ENCODE results near the gene NAT8L.

NAT8L gene

DNA sequence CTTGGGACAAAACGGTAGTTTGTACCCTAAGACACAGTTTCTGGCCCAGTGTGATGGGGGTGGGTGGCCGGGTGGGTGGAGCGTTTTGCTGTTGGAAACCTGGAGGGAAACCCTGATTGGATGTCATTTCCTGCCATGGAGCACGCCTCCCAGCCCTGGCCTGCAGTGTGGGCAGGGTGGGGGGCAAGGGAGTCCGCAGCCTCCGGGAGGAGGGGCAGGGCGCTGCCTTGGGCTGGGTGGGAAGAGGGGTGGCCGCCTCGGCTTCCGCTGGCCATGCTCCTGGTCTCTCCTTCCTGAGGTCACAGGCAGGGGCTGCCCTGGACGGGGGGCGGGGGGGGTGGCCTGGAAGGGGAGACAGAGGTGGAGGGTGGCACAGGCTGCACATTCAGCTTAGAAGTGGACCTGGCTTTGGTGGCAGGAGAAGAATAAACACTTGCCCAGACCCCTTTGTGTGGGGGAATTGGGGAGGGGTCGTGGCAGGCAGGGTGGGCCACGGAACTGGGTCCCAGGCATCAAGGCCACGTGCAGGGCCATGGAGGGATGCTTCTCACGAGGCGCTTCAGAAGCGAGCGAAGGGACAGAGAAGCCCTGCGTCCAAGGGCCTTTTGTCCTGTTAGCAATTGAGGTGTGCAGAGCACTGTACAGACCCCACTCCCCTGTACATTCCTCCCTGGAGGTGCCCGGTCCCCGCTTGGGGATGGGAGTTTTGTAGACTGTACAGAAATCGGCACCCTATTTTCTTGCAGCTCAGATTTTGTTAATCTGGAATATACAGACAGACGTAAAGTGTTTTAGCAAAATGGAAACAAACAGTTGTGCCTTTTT, 6.2 kb downstream of the NAT8L start:
- no peak for DNase-seq

DNA sequence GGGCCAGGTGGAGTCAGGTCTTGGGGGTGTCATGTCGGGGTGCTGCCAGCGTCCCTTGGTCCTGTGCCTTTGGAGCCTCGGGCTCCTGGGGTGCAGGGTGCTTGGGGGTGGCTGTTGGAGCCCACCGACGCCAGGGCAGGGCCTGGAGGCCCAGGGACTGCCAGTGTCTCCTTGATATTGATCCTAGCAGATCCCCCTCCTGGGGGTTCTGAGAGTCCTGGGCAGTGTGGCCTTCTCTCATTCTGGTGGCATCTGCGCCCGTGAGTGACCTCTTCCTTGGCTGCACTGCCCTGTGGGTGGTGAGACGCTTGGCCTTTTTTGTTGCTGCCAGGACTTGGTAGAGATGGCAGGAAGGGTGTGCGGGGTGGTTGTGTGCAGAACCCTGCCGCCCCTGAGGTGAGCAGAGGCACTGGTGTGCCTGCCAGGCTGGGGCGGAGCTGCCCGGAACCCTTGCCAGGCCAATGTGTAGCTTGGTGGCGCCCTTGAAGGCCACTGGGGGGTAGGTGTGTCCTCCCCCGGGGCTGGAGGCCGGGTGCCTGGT, 7.0 kb downstream of the NAT8L start:
- peak; percentile 13 for DNase-seq

DNA sequence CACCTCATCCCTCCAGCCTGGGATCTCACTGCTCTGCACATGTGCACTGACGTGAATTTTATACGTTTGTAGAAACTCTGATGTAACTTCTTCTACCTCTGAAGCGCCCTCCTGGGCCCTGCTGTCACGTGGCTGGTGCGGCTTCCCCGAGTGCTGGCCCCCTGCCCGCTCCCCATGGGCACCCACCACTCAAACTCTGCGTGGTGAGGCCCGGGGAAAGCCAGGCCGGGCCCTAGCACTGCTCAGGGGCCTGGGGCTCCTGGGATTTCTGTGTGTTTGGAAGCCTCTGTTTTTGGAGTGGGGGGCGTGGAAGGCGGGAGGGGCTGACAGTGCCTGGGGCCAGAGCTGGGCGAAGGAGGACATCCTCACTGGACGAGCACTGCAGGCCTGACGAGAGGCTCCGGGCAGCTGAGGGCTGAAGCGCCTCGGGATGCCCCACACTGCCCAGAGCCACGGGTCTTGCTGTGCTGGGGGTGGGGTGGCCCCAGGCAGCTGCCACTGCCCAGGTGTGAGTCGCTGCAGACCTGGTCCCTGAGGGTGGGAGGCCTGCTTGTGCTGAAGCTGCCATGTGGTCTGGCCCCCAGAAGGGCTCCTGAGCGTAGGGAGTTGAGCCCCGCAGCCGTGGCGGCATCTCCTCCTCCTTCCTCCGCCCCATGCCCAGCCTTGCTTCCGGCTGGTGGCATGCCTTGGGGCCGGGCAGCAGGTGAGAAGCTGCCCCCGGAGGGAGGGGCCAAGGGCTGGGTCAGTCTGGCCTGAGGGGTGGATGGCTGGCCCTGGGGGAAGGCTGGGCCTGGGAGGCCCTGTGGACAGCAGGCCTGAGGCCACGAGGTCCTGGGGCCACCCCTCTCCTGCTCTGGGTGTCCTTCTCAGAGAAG, 7.7 kb downstream of the NAT8L start:
- peak; percentile 15 for DNase-seq

DNA sequence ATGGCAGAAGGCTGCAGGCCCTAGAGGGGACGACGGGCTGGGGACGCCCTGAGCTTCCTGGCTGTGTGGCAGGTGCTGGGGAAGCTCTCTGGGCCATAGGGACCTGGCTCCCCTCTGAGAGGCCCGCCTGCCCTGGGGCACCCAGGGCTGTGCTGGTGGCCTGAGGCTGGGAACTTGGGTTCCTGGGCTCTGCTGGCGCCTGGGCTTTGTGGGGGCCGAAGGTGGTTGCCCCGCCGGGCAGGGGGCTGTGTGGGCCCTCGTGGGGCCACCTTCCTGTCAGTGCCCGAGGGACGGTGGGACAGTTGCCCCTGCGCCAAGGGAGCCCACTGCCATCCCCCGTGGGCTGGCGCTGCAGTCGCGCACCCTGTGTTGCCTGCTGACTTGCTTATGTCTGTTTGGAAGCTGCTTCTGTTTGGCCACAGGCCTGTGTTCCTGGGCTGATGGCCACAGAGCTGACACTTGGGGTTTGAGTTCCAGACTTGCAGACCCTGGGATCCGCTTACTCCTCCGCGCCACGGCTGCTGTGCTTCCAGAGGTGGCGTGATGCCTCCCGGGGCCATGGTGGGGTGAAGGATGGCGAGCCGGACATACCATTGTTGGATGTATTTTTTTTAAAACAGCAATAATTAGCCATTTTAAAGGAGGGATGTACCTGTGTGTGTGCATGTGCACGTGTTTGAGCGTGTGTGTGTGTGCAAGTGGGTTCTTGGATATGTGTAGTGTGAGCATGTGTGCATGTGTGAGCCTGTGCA, 8.5 kb downstream of the NAT8L start:
- peak; percentile 15 for DNase-seq

DNA sequence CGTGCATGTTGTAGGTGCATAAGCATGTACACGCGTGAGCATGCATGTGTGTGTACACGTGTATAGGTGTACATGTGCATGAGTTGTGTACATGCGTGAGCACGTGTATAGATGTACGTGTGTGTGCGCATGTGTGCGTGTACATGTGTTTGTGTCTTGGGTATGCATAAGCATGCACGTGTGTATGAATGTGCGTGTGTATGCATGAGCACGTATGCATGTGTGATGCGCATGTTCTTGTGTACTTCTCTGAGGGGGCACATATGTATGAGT, 9.0 kb downstream of the NAT8L start:
- no peak for DNase-seq

DNA sequence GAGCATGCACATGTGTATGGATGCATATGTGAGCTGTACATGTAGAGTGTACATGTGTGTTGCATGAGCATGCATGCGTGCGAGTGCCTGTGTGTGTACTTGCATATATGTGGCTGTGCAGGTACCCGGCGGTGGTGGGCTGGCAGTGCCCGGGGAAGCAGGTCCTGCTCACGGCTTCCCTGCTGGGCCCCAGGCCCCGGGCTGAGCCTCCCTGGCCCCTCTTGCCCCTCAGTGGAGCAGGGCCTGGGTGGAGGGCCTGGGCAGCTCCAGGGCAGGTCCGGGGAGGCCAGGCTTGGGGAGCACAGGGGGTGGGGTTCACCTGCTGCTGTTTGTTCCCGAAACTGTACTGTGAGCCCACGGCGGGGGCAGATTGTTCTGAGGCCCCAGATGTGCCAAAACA, 9.4 kb downstream of the NAT8L start:
- no peak for DNase-seq

DNA sequence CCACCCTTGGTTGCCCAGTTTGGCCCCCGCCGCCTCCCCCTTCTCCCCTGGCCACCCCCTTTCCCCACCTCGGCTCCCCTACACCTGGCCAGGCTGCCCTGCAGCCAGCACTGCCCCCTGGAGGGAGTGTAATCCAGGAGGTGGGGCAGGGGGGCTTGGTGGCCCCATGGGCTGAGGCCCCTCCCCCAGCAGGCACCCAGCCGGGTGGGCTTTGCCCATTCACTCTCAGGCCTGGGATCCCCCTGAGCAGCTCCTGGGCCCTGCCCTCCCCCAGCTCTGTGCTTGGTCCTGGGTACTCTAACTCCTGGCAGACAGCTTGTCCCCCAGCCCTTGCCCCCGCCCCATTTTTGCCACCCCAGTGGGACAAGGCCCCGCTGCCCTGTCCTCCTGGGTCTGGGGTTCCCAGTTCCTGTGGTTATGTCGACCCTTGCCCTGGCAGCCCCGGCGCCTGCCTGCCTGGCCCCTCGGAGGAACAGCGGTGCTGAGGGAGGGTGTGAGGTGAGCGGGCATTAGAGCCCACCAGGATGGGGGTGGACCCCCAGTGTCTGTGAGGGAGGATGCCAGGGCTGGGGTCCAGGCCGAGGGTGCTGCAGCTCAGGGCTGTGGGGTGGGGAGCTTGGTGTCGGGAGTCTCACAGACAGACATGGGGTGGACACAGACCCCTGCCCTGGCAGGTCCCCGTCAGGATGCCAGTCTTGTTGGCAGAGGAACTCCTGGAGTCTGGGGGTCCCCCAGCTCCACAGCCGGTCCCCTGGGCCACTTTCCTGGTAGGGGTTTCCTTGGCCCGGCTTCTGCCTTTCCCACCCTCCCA, 10.2 kb downstream of the NAT8L start:
- peak; percentile 18 for DNase-seq

DNA sequence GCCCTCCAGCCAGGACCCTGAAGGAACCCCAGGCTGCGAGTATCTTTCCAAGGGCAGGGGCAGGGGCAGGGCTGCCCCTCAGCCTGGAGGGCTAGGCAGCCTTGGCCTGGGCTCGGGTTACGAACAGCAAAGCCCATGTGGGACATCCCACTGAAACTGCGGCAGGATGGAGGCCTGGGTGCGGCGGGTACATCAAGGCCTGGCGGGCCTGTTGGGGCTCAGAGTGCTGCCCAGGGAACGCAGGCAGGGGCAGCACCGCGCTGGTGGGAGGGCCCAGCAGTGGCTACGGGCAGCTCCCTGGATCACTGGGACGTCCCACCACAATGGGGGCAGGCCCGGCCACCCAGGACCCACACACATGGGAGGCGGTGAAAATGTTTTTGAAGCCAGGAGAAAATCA, 10.9 kb downstream of the NAT8L start:
- peak; percentile 14 for DNase-seq

DNA sequence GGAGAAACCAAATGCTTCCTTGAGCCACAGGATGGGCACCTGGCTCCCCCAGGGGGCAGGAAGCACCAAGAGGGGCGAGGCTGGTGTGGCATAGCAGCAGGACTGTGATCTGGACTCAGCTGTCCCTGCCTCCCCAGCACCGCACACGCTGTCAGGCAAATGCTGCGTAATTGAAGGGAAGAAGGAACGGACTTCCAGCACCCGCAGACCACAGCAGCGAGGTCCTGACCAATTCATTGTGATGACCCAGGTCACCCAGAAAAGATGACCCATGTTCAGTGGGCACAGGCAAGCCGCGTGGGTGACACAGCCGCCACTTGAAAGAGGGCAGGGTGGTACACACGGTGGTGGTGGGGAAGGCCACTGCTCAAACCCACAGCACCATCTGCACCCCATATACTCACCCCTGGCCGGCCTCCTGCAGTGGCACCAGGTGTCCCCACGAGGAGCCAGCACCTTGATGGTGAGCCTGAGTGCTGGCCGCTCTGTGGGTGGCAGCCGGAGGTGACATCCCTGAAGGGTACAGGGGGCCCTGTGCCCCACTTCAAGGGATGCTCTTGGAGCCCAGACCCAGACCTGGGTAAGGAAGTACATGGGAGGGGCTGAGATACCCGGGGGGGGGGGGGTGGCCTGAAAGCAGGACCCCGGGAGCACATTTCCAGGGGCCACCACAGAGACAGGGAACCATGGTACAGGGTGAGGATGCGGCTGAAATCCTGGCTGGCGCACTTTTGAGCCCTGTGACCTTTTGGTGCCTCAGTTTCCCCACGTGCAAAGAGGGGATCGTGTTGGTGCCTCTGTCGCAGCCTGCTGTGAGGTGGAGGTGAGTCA, 11.5 kb downstream of the NAT8L start:
- no peak for DNase-seq

DNA sequence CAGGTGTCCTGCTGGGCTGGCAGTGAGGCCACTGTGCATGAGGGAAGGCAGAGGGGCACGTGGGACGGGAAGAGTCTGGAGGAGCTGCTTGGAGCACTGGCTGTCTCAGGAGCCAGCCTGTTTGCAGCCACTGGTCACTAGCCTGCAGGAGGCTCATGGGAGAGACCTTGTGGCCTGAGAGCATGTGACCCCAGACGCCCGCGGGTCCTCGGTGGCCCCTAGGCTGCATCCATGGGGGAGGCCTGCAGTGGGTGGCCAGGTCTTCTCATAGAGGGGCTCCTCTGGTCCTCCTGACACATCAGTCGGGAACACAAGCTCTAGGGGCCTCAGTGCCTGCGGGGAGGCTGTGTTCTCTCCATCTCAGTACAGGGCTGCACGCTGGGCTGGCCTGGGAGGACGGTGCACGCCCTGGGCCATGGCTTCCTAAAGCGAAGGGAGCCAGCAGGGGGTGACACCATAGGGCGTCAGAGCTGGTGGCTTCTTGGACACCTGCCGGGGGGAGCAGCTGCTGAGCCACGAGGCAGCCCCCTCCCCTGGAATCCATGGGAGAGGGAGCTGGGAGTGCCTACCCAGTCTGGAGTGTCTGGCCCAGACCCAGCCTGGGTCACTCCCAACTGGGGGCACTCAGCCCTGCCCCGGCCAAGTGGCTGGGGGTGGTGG, 12.3 kb downstream of the NAT8L start:
- DNase-seq: peak; percentile 34

DNA sequence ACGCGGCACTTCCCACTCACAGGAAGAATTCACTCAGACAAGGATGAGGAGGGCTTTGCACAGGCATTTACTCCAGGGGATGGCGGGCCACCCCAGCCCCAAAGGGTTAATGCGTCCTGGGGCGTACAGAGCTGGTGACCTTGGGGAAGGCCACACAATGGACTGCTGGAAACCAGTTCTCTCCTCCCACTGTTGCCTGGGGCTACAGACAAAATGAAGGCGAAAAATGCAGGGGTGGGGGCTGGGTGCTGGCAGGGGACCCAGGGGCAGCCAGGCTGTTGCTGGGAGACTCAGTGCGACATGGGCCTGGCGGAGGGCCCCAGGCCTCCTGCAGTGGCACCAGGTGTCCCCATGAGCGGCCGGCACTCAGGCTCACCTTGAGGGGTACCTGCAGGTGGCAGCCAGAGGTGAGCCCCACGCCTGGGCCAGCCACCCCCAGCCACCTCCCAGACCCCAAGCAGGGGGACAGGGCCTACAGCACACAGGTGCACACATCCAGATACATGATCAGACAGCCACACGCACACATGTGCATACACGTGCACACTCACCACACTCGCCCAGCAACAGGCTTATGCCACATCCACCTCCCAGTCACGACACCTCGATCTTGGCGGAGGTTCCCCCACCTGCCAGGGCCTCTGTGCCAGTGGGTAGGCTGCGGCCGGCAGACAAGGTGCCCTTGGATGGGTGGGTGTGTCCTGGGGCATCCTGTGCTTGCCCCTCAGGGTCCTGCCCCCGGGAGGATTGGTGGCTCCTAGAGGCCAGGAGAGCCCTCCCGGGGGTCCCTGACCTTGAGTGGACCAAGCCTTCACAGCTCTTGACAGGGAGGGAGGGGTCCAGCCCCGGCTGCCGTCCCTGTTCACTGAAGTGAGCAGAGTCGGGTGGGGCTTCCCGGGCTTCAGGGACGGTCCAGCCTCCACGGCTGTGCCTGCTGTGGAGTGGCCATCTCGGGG, 13.1 kb downstream of the NAT8L start:
- no peak for DNase-seq

DNA sequence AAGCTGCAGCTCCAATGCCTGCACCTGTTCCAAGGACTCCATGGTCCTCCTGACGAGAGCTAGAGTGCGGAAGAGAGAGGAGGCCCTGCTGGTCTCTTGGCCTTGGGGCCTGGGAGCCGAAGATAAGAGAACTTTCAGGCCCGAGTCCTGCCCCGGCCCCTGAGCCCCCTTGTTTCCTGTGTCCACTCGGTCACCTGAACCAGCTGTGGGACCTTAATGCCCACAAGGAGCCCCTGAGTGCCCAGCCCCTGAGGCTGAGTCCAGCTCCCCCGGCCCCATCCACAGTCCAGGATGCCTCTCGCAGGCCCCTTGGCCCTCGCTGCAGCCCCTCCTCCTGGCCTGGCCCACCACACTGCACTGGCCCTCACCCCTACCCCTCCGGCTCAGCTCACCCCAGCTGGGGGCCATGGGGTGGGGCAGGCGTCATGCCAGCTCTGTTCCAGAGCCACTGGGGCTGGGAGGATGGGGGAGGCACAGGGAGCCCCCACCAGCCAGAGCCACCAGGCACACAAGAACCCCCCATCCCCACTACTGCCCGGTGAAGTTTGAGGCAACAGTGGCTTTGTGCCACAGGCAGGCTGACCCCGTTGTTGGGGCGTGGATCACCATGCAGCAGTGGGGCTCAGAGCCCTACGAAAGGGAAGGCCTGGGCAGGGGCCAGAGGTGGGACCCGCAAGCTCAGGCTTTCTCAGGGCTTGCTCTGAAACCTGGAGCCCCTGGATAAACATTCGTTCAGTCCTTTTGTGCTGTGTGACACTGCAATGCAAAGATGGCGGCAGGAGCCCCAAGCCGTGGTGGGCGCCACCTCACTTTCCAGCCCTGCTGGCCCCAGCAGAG, 14.1 kb downstream of the NAT8L start:
- DNase-seq: peak; percentile 17

DNA sequence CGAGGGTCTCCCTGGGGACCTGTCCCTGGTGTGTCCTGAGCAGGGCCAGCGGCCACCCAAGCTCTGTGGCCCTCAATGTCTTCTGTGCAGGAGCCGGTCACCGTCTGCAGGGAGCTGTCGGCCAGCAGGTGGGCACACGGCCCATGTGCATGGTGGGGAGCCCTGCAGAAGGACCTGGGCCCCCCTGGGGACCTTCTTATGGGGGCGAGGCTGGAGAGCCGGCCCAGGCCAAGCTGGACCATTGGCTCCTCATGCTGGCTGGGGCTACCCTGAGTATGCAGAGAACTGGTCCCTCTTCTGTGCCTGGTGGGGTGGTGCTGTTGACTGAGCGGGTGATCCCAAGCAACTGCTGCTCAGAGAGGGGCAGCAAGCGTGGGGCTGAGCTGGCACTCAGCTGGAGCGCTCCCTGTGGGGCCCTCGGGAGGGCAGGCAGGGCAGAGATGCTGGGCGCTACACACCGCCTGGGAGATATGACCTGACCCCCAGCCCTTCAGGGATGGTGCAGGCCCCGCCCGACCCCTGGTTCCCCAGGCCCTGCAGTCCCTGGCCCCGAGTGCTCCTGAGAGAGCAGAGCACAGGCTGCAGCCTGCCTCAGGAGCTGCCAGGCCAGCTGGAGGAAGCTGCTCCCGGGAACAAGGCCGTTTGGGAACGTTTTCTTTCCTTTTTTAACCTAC, 14.8 kb downstream of the NAT8L start:
- DNase-seq: peak; percentile 12

DNA sequence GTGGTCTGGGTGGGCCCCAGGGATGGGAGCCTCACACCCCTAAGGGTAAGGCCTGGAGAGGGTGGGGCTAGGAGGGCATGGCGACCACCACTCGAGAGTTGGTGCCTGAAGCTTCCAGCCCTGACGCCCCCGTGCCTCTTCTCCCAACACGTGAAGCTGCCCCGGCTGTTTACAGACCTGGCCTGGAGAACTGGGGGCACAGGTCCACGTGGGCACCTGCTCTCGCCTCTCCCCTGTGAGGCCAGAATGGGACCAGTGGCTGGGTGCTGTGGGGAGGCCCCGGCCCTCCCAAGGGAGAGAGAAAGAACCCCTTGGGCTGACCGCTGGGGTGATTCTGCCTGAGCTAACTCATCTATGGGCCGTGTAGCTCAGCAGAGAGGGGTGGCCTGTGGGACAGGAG, 15.5 kb downstream of the NAT8L start:
- DNase-seq: no peak

DNA sequence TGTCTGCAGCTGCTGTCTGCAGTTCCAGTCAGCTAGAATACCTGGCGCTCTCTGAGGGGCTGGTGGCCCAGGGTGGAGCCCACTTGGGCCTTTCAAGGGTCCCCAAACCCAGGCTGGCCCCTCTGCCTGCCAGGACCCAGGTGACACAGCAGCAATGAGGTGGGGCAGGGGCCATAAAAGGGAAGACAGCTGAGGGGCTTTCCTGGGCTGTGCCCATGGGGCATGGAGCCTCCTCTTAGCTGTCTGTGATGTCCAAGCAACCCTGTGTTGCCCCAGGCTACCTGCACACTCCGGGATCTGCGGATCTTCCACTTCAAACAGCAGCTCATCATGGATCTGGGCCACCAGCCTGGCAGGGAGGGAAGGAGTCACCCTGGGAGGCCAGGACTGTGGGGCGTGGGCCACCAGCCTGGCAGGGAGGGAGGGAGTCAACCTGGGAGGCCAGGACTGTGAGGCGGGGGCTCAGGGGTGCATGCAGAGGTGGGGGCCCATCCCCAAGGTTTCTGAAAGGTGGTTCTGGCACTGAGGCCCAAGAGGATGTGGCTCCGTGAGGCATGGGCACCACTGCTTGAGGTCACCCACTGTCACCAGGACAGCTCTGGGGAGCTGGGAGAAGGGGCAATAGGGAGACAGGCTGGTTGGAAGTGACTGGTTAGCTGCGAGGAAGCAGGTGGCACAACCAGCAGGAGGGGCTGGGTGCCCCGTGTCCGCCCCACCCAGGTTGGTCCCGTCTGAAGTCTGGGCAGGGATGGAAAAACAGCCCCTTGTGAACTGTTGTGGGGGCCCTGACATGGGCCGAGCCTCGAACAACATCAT, 16.3 kb downstream of the NAT8L start:
- DNase-seq: no peak

DNA sequence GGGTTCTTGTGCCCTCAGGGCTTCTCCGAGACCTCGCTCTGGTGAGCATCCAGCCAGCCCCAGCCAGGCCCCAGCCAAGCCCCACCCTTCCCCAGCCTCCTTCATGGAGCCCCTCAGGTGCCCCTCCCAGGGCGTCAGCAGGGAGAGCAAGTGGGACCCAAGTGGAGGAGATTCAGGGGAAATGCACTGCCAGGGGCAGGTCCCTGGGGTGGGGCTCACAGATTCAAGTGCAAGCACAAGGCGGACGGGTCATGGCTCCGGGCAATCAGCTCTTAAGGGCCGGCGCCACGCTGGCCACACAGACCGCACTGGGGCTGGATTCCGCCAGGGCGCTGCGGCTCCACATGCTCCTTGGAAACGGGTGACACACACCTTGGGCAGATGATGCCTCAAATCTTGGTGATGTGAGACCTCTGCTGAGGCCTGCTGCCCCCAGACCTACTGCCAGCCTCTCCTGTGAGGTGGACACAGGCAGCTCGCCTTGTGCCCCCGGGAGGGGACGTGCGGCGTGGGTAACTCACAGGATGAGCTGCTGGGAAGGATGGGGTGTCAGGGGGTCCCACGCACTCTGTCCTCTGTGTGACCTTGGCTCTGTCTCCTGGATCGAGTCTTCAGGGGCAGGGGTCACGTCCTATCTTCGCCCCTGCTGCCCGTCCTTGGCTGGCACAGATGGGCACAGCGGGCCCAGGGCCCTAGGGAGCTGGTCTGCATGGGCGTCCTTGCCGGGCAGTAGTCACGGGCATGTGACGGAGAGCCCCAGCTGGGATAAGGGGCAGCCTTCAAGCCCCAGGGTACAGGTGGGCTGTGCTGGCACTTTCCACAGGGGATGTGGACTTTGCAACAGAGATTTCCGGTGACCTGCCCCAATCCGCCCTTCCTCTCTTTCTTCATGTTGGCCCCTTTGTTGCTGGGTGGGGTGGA, 17.1 kb downstream of the NAT8L start:
- DNase-seq: no peak
